Activated naive CD4-positive, alpha-beta T cell treated with anti-CD3 and anti-CD28 coated beads for 36 hours (primary cell): Measurements from ENCODE around the gene SPINT2. TPM values are rescaled to one million over a fixed set of nuclear protein-coding genes. Genes with fewer than 3 reads are reported as not detected.
"Not testable (repeated sequence)": the region's sequence is repeated elsewhere in the genome, so short reads cannot be mapped to it uniquely, and the experiment has no call there.

Experiments used
- CTCF ChIA-PET: fragments of 350-600 bp; sonication (Branson Sonifier 250); formaldehyde crosslinking; loops from one replicate; lab custom pipeline; 2021; ENCODE audit warnings: antibody characterized with exemption; lab: Charles Lee
- DNase-seq: peaks from one replicate; pipeline ENCODE4 v3.0.0-alpha.2; 2020
- H3K27ac Mint-ChIP-seq: one replicate; pipeline ENCODE4 v1.8.0; 2021; ENCODE audit warnings: mild to moderate bottlenecking, mixed read lengths
- H3K27me3 Mint-ChIP-seq: one replicate; pipeline ENCODE4 v1.8.0; 2021; ENCODE audit warnings: low read depth, mixed read lengths
- H3K36me3 Mint-ChIP-seq: one replicate; pipeline ENCODE4 v1.8.0; 2021; ENCODE audit warnings: low read depth, mixed read lengths
- H3K4me1 Mint-ChIP-seq: one replicate; pipeline ENCODE4 v1.8.0; 2021; ENCODE audit warnings: low read depth, mixed read lengths
- H3K4me3 Mint-ChIP-seq: one replicate; pipeline ENCODE4 v1.8.0; 2021; ENCODE audit warnings: mild to moderate bottlenecking, moderate library complexity, mixed read lengths
- H3K9me3 Mint-ChIP-seq: one replicate; pipeline ENCODE4 v1.8.0; 2021; ENCODE audit warnings: mixed read lengths
- intact Hi-C: fragments of 100-400 bp; cut with micrococcal nuclease; formaldehyde crosslinking; loops from one replicate; pipeline ENCODE4 v1.15.1; 2023
- total RNA-seq, 2 experiments: library from RNA; stranded (reverse); gene quantifications; one replicate each; pipeline ENCODE4 v1.2.3, GENCODE V29; 2021

SPINT2 gene
- total RNA-seq, 2 experiments from 2014 or later = 35.3 to 36.5 TPM

DNA sequence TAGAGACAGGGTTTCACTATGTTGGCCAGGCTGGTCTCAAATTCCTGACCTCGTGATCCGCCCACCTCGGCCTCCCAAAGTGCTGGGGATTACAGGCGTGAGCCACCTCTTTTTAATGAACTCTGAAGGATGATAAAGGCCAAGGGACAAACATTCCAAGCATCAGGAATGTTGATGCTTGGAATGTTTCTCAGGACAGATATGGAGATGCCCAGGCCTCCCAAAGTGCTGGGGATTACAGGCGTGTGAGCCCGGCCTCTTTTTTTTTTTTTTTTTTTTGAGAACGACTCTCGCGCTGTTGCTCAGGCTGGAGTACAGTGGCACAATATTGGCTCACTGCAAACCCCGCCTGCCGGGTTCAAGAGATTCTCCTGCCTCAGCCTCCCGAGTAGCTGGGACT lies 2.4 kb upstream of the SPINT2 start:
- H3K27me3 Mint-ChIP-seq, H3K36me3 Mint-ChIP-seq, H3K27ac Mint-ChIP-seq, H3K4me3 Mint-ChIP-seq, H3K9me3 Mint-ChIP-seq, DNase-seq: not testable (repeated sequence)
- intact Hi-C loops = loop anchor here (5.0 to 10.0 kb wide), 2 partner anchors 590 to 667 kb away; partner anchors contain the start of genes ZNF540 and ZNF571
- CTCF ChIA-PET = interaction anchor here (0.6 to 1.0 kb wide), 2 partner anchors 112 to 392 kb away, joined by 3 to 4 read pairs; partner anchors contain the start of gene PSMD8
- peaks cover 28% of the 10 kb centered on the region for H3K4me1 Mint-ChIP-seq

DNA sequence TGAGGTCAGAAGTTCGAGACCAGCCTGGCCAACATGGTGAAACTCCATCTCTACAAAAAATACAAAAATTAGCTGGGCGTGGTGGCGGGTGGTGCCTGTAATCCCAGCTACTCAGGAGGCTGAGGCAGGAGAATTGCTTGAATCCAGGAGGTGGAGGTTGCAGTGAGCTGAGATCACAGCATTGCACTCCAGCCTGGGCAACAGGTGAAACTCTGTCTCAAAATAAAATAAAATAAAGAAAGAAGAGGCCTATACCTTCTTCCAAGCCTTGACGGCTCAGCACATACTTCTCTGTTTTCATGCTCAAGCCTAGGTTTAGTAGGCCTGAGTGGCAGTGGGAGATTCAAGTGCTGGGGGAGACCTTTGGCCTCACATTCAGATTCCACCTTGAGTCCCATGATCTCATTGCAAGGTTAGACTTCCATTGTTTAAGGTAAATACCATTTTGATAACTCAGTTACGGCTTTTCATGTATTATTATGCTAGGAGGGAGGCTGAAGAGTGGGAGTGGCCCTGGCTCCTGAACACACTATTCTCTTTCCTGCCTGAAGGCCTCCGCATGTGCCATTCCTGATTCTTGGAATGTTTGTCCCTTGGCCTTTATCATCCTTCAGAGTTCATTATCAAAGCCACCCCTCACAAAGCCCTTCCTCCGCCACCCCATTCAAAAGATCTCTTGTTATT lies 1.6 kb upstream of the SPINT2 start:
- H3K27me3 Mint-ChIP-seq = peaks cover 6% of the 10 kb centered on the region
- peak overlapping the region; percentile 90 for H3K27ac Mint-ChIP-seq
- H3K36me3 Mint-ChIP-seq = no peaks in the 10 kb centered on the region
- CTCF ChIA-PET = interaction anchor here (0.6 to 1.0 kb wide), 2 partner anchors 112 to 391 kb away, joined by 3 to 4 read pairs; partner anchors contain the start of gene PSMD8
- no peaks in the 10 kb centered on the region for H3K9me3 Mint-ChIP-seq
- H3K4me1 Mint-ChIP-seq = peaks cover 34% of the 10 kb centered on the region
- intact Hi-C loops = loop anchor here (1.0 to 10.0 kb wide), 3 partner anchors 73 to 668 kb away; partner anchors contain the start of genes CATSPERG, ZNF540 and ZNF571
- DNase-seq = no peak
- H3K4me3 Mint-ChIP-seq = no peak overlapping the region

DNA sequence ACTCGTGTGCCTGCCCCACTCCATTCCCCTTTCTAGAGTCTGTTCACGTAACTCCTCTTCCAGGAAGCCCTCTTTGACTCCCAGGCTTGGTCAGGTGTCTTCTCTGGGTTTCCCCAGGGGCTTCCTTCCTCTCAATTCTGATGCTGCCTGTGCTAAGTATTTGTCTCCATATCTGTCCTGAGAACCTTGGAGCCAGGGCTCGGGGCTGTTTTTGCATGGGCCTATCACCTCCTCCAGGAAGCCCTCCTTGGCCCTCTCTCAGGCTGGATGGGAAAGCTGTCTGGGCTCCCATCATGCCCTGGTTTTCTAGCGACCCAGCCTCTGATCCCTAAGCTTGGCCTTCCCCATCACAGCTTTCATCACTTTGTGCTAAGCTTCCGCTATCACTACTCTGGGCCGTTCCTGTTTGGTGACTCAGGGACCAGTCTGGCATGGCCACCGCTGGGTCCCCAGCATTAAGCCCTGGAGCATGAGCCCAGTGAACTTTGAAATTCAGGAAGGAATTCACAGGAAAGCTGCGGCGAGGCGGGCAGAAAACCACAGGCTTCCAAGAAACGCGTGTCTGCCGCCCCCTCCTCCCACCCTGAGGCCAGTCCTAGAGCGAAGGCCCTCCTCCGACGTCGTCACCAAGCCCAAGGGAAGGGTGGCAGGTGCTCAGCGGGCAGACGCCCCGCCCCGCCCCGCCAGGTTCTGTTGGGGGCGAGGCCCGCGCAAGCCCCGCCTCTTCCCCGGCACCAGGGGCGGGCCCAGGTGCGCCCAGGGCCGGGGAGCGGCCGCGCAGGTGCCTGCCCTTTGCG lies 486 bp upstream of the SPINT2 start:
- Mint-ChIP-seq H3K4me3 (peak overlapping the region; percentile 80), H3K9me3 (no peaks in the 10 kb centered on the region), H3K27me3 (peaks cover 3% of the 10 kb centered on the region), H3K4me1 (peaks cover 34% of the 10 kb centered on the region), H3K27ac (peak overlapping the region; percentile 90), H3K36me3 (no peaks in the 10 kb centered on the region)
- intact Hi-C loops = loop anchor here (1.0 to 10.0 kb wide), 5 partner anchors 52 to 669 kb away; partner anchors contain the start of genes CATSPERG, PSMD8, ZNF540 and ZNF571
- CTCF ChIA-PET = interaction anchor here (0.9 to 1.0 kb wide), 3 partner anchors 8 to 110 kb away, joined by 3 read pairs; partner anchors contain the start of gene PSMD8
- DNase-seq = peak; percentile 86

DNA sequence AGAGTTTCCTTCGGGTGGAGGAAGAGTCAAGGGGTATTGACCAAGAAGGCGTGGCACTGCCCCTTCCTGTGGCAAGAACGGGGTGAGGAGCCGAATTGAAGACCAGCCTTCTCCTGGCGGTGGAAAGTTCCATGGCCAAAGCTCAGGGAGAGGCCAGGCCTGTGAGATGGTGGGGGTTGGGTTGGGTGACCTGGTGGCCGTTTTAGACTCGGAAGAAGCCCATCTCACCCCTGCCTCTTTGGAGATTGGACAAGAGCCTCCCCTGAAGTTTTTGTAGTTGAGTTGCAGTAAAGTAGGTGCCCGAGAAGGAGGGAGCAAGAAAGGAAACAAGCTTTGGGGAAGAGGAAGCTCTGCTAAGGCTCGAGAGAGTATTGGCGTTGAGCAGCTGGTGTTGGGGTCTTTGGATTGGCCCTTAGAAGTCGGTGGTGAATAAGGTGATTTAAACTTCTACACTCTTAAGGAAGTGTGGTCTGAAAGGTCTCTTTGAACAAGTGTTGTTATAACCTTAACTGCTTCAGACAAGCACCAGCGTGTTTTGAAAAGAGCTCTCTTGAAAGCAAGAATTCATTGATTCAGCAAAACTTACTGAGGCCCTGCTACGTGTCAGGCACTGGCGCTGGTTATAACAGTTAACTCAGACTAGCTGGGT lies 964 bp downstream of the SPINT2 start:
- no peak for DNase-seq
- Mint-ChIP-seq H3K27me3 (no peaks in the 10 kb centered on the region), H3K9me3 (no peaks in the 10 kb centered on the region), H3K27ac (peak overlapping the region; percentile 68), H3K4me1 (peaks cover 38% of the 10 kb centered on the region), H3K36me3 (no peaks in the 10 kb centered on the region), H3K4me3 (peak overlapping the region; percentile 82)
- CTCF ChIA-PET = interaction anchor here (0.6 to 1.1 kb wide), 4 partner anchors 8 to 185 kb away, joined by 3 read pairs; no protein-coding TSS in a partner anchor
- intact Hi-C loops = loop anchor here (10.0 kb wide), 1 partner anchor 671 kb away; the partner anchor contains the start of genes ZNF540 and ZNF571

DNA sequence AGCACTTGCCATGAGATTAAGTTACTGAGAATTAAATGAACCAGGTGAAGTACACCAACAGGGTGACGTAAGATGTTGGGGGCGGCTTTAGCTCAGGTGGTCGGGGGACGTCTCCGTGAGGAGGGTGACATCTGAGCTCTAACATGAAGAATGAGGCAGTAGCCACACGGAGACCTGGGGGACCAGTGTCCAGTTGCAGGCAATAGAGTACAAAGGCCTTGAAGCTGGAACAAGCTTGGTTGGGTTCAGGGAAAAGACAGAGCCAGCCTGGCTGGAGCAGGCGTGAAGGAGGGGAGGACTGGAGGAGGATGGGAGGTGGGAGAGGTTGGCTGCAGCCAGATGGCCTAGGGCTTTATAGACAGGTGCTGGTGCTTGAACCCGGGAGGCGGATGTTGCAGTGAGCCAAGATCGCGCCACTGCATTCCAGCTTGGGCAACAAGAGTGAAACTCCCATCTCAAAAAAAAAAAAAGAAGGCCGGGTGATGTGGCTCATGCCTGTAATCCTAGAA lies 1.6 kb downstream of the SPINT2 start:
- H3K9me3 Mint-ChIP-seq = no peaks in the 10 kb centered on the region
- CTCF ChIA-PET = interaction anchor here (0.6 to 1.2 kb wide), 4 partner anchors 10 to 186 kb away, joined by 3 to 4 read pairs (median 3); no protein-coding TSS in a partner anchor
- intact Hi-C loops = loop anchor here (10.0 kb wide), 1 partner anchor 671 kb away; the partner anchor contains the start of genes ZNF540 and ZNF571
- H3K4me3 Mint-ChIP-seq = peak overlapping the region; percentile 82
- H3K4me1 Mint-ChIP-seq = peaks cover 41% of the 10 kb centered on the region
- no peaks in the 10 kb centered on the region for H3K27me3 Mint-ChIP-seq
- no peak for DNase-seq
- H3K36me3 Mint-ChIP-seq = no peaks in the 10 kb centered on the region
- no peak overlapping the region for H3K27ac Mint-ChIP-seq

DNA sequence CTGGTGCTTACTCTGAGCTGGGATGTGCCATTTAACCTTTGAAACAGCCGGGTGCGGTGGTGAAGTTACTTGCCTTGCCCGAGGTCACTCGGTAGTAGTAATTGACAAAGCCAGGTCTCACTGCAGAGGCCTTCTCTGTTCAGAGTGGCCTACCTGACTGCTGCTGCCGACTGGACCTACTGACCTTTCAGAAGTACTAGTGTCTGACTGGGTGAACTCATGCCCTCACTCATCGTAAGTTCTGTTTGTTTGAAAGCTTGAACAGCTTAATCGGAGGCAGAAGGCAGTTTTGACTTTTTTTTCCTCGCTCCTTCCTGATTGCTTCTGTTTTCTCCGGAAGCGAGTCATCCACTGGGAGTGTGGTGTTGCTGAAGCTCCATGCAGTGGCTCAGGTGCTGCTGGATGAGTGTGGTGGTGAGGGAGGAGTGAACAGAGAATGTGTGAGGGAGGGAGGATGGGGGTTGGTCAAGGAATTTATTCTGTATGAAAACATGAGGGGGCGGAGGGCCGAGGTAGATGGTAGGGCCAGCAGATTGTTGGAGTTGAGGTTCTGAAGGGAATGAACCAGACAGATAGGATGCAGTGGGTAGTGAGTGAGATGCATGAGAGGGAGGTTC lies 2.7 kb downstream of the SPINT2 start:
- Mint-ChIP-seq H3K9me3 (no peaks in the 10 kb centered on the region), H3K36me3 (no peaks in the 10 kb centered on the region), H3K4me1 (peaks cover 41% of the 10 kb centered on the region), H3K27me3 (no peaks in the 10 kb centered on the region), H3K4me3 (no peak overlapping the region), H3K27ac (no peak overlapping the region)
- DNase-seq = no peak
- CTCF ChIA-PET = interaction anchor here (1.2 to 1.6 kb wide), 2 partner anchors 23 to 24 kb away, joined by 4 to 6 read pairs; no protein-coding TSS in a partner anchor
- intact Hi-C loops = loop anchor here (10.0 kb wide), 1 partner anchor 672 kb away; the partner anchor contains the start of genes ZNF540 and ZNF571

DNA sequence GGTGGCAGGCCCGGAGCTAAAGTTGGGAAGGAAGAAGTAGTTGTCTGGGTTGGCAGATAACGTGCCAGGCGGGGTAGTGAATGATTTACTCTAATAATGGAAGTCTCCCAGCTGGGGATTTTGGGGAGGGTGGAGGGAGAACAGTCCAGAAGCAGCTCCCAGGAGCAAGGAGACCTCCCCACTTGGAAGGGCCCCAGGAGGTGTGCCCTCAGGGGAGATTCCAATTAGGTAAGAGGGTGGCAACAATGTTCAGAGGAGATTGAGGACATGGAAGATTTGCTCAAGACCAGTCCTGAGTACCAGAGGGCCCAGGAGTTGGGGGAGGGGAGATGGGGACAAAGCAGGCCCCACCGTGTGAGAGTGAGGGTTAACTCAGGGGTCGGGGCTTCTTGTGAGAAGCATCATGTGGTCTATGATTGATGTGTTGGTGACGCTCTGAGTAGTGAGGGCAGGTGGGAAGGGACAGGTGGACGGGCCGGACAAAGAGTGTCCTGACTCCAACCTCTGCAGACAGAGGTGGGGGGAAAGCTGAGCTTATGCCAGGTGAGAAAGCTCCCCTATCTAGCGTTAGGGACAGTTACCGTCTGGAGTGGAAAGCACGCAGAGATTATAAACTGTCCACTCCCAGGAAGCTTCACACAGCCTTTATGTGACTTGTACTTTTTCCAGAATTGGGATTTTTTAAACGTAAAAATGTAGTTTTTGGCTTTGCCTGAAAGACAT lies 3.5 kb downstream of the SPINT2 start:
- DNase-seq = no peak
- no peak overlapping the region for H3K27ac Mint-ChIP-seq
- H3K9me3 Mint-ChIP-seq = no peaks in the 10 kb centered on the region
- intact Hi-C loops = loop anchor here (10.0 kb wide), 1 partner anchor 673 kb away; the partner anchor contains the start of genes ZNF540 and ZNF571
- H3K4me1 Mint-ChIP-seq = peaks cover 39% of the 10 kb centered on the region
- H3K36me3 Mint-ChIP-seq = no peaks in the 10 kb centered on the region
- CTCF ChIA-PET = interaction anchor here (1.6 kb wide), 1 partner anchor 25 kb away, joined by 6 read pairs; no protein-coding TSS in a partner anchor
- H3K27me3 Mint-ChIP-seq = no peaks in the 10 kb centered on the region
- no peak overlapping the region for H3K4me3 Mint-ChIP-seq

DNA sequence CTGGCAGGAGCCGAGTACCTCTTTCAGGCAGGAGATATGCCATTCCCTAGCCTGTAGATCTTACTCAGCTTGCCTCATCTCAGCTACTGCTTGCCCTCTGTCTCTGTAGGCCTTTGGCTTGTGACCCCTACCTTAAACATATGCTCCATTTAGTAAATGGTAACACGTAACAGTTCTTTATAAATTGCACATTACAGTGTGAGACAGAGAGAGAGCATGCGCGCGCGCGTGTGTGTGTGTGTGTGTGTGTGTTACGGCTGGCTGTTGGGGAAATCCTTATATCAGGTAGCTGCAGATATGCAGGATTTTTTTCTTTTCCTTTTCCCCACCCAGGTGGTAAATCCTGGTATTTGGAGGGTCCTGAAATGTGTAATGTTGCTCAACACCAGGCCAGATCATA lies 4.2 kb downstream of the SPINT2 start:
- H3K36me3 Mint-ChIP-seq = no peaks in the 10 kb centered on the region
- peaks cover 34% of the 10 kb centered on the region for H3K4me1 Mint-ChIP-seq
- no peaks in the 10 kb centered on the region for H3K27me3 Mint-ChIP-seq
- CTCF ChIA-PET = interaction anchor here (1.6 kb wide), 1 partner anchor 25 kb away, joined by 6 read pairs; no protein-coding TSS in a partner anchor
- intact Hi-C loops = loop anchor here (10.0 kb wide), 1 partner anchor 674 kb away; the partner anchor contains the start of genes ZNF540 and ZNF571
- H3K27ac Mint-ChIP-seq = no peak overlapping the region
- no peak for DNase-seq
- no peaks in the 10 kb centered on the region for H3K9me3 Mint-ChIP-seq
- H3K4me3 Mint-ChIP-seq = no peak overlapping the region

DNA sequence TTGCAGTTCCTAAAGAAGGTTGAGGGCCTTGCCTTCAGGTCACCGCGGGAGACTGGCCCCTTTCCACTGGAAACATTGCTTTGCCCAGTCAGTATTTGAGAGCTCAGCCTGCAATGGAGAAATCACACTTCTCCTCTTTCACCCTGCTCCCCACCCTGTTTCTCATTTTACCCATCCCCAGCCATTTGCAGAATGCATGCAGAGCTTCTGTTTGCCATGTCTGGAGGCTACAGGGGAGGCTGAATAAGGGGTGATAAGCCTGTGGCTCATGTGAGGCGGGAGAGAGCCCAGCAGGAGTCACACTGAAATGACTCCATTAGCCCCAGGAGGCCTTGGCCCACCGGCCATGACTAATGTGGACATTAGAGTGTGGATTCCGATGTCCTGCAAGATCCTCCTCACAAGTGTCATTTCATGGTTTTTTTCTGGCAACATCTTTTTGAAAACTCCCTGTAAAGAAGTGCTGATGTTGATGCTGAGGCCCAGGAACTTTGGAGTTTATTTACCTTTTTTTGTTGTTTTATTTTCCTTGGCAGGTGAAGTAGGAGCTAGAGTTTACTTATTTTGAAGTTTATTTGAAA lies 6.3 kb downstream of the SPINT2 start:
- no peaks in the 10 kb centered on the region for H3K27me3 Mint-ChIP-seq
- H3K36me3 Mint-ChIP-seq = no peaks in the 10 kb centered on the region
- no peaks in the 10 kb centered on the region for H3K9me3 Mint-ChIP-seq
- peaks cover 20% of the 10 kb centered on the region for H3K4me1 Mint-ChIP-seq
- intact Hi-C loops = no loop called here
- peak overlapping the region; percentile 13 for H3K27ac Mint-ChIP-seq
- CTCF ChIA-PET = no interaction called here
- DNase-seq = no peak
- no peak overlapping the region for H3K4me3 Mint-ChIP-seq

DNA sequence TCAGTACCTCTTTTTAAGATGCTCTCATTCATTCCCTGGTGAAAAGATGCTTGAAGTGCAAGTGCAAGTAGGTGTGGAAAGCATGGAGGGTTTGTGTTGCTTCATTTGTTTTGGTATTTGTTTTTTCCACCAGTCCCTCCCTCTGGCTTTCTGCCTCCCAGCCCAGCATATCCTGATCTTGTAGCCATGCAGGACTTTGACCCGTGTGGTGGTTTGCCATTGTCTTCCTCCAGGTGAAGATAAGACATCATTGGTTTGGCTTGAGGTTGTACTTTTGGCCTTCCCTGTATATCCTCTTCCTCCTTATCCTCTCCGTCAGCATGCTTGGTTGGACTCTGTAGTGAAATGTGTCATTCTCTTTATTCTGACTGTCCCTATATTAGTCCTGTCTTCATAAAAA lies 9.1 kb downstream of the SPINT2 start:
- CTCF ChIA-PET = no interaction called here
- Mint-ChIP-seq H3K27me3 (no peaks in the 10 kb centered on the region), H3K4me1 (peaks cover 7% of the 10 kb centered on the region), H3K36me3 (no peaks in the 10 kb centered on the region), H3K4me3 (no peak overlapping the region), H3K9me3 (no peaks in the 10 kb centered on the region), H3K27ac (no peak overlapping the region)
- intact Hi-C loops = no loop called here
- no peak for DNase-seq
